ENCODE results near the gene CSNK1G2.

Gene CSNK1G2

GRCh38 chr19:1941146-1942077, at the start of gene CSNK1G2:
Gene CSNK1G2 (plus strand): TSS chr19:1941172. CDS start chr19:1969773, 28,601 bp downstream.
- peak in 1 of 2 donors; percentile 27 for DNase-seq (ENCODE audit: low read depth in 2 of 2)

- DNase-seq (ENCODE audit: low read depth in 2 of 2), result no peak
Measured at GRCh38 chr19:1893791-1894190, 47.2 kb upstream of the CSNK1G2 start.

- no peak for DNase-seq (ENCODE audit: low read depth in 2 of 2)
Measured at GRCh38 chr19:1896508-1896907, 44.5 kb upstream of the CSNK1G2 start.

- no peak for DNase-seq (ENCODE audit: low read depth in 2 of 2)
Measured at GRCh38 chr19:1901940-1902404, 39.0 kb upstream of the CSNK1G2 start.

- DNase-seq (ENCODE audit: low read depth in 2 of 2), result no peak
Measured at GRCh38 chr19:1902923-1903322, 38.0 kb upstream of the CSNK1G2 start.

GRCh38 chr19:1904860-1905109, 36.2 kb upstream of the CSNK1G2 start:
- no peak for DNase-seq (ENCODE audit: low read depth in 2 of 2)

- DNase-seq (ENCODE audit: low read depth in 2 of 2), result peak; percentile 99
Measured at GRCh38 chr19:1905110-1905862, 35.7 kb upstream of the CSNK1G2 start, which contains the start of the genes ADAT3 and SCAMP4. Gene ADAT3 (plus strand): TSS chr19:1905399. CDS start chr19:1912048, 6,649 bp downstream. Gene SCAMP4 (plus strand): TSS chr19:1905399. CDS start chr19:1915020, 9,621 bp downstream.

GRCh38 chr19:1905863-1906375, 35.1 kb upstream of the CSNK1G2 start:
- no peak for DNase-seq (ENCODE audit: low read depth in 2 of 2)

- no peak for DNase-seq (ENCODE audit: low read depth in 2 of 2)
Measured at GRCh38 chr19:1906985-1907562, 33.9 kb upstream of the CSNK1G2 start.

GRCh38 chr19:1907563-1908363, 33.2 kb upstream of the CSNK1G2 start:
- DNase-seq (ENCODE audit: low read depth in 2 of 2), result no peak

- DNase-seq (ENCODE audit: low read depth in 2 of 2), result no peak
Measured at GRCh38 chr19:1908364-1908678, 32.7 kb upstream of the CSNK1G2 start.

- no peak for DNase-seq (ENCODE audit: low read depth in 2 of 2)
Measured at GRCh38 chr19:1909761-1910080, 31.3 kb upstream of the CSNK1G2 start.

GRCh38 chr19:1910177-1910576, 30.8 kb upstream of the CSNK1G2 start:
- no peak for DNase-seq (ENCODE audit: low read depth in 2 of 2)

- DNase-seq (ENCODE audit: low read depth in 2 of 2), result no peak
Measured at GRCh38 chr19:1911098-1911497, 29.9 kb upstream of the CSNK1G2 start.

GRCh38 chr19:1911995-1912394, 29.0 kb upstream of the CSNK1G2 start:
- no peak for DNase-seq (ENCODE audit: low read depth in 2 of 2)

GRCh38 chr19:1912760-1913505, 28.0 kb upstream of the CSNK1G2 start:
- DNase-seq (ENCODE audit: low read depth in 2 of 2), result no peak

- DNase-seq (ENCODE audit: low read depth in 2 of 2), result no peak
Measured at GRCh38 chr19:1913781-1914577, 27.0 kb upstream of the CSNK1G2 start.

GRCh38 chr19:1914826-1915341, 26.1 kb upstream of the CSNK1G2 start:
- DNase-seq (ENCODE audit: low read depth in 2 of 2), result no peak

GRCh38 chr19:1917146-1917545, 23.8 kb upstream of the CSNK1G2 start:
- DNase-seq (ENCODE audit: low read depth in 2 of 2), result no peak

- no peak for DNase-seq (ENCODE audit: low read depth in 2 of 2)
Measured at GRCh38 chr19:1917926-1918325, 23.0 kb upstream of the CSNK1G2 start.
